Muscle layer of colon (tissue), 2 donors: ENCODE data around the gene IVNS1ABP.

Experiments used
- H3K27ac ChIP-seq: one replicate; pipeline ENCODE4 v1.7.0; 2013; ENCODE audit warnings: low read depth, mild to moderate bottlenecking, low read length, moderate library complexity
- H3K27me3 ChIP-seq, 2 donors: one replicate each; pipeline ENCODE4 v1.7.0; 2013; ENCODE audit warnings: low read length in 2 of 2, mild to moderate bottlenecking in 2 of 2; ENCODE audit not compliant: insufficient read depth in 2 of 2, control insufficient read depth in 1 of 2
- H3K36me3 ChIP-seq: one replicate; pipeline ENCODE4 v1.7.0; 2013; ENCODE audit warnings: mild to moderate bottlenecking, low read length; ENCODE audit not compliant: insufficient read depth
- H3K4me1 ChIP-seq: one replicate; pipeline ENCODE4 v1.7.0; 2013; ENCODE audit warnings: mild to moderate bottlenecking, low read length; ENCODE audit not compliant: insufficient read depth
- H3K4me3 ChIP-seq, 2 donors: one replicate each; pipeline ENCODE4 v1.7.0; 2013; ENCODE audit warnings: low read length in 2 of 2, low read depth in 1 of 2, mild to moderate bottlenecking in 1 of 2, moderate library complexity in 1 of 2
- H3K9ac ChIP-seq: one replicate; pipeline ENCODE4 v1.7.0; 2013; ENCODE audit warnings: low read length
- H3K9me3 ChIP-seq: one replicate; pipeline ENCODE4 v1.7.0; 2013; ENCODE audit warnings: mild to moderate bottlenecking, low read length
- donor health status: abdominal sarcoma.
- donor health status: Adenocarcinoma of cecum.

Gene IVNS1ABP

GRCh38 chr1:185312361-185313138 lies 4.5 kb downstream of the IVNS1ABP start:
- Histone ChIP-seq H3K4me1 (peaks cover 39% of the 10 kb centered on the region), H3K9me3 (no peaks in the 10 kb centered on the region), H3K9ac (no peak overlapping the region), H3K27me3 (no peaks in the 10 kb centered on the region), H3K27ac (no peak overlapping the region), H3K36me3 (peaks cover 12% of the 10 kb centered on the region), H3K4me3 (no peak overlapping the region)

DNA sequence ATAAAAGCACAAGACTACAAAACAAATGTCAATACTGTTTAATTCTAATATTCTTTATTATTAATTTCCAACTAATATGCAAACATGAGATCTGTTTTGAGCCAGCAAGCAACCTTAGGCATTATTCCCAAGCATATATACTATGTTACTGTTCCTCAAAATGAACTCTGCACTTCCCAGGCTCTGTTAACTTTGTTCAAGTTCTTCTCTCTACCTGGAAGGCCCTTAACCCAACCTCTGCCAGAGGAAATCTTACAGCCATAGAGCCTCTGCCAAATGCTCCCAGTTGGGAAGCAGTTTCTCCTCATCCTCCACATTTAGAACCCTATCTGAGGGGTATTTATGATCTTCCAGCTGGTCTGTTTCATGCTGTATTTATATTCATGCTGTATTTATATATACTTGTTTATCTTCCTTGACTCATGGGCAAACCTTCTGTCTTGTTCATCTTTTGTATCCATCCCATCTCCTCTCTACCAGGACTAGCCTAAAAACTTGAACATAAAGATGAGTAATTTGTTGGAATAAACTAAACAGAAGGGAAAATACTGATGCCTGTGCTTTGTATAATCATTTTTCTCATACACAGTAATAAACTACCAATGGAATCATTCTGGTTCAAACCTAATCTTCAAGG lies 5.3 kb downstream of the IVNS1ABP start:
- no peak overlapping the region for H3K4me3 ChIP-seq
- H3K9ac ChIP-seq: no peak overlapping the region
- peaks cover 38% of the 10 kb centered on the region for H3K4me1 ChIP-seq
- no peaks in the 10 kb centered on the region for H3K9me3 ChIP-seq
- no peaks in the 10 kb centered on the region for H3K27me3 ChIP-seq
- H3K36me3 ChIP-seq: peaks cover 21% of the 10 kb centered on the region
- no peak overlapping the region for H3K27ac ChIP-seq

DNA sequence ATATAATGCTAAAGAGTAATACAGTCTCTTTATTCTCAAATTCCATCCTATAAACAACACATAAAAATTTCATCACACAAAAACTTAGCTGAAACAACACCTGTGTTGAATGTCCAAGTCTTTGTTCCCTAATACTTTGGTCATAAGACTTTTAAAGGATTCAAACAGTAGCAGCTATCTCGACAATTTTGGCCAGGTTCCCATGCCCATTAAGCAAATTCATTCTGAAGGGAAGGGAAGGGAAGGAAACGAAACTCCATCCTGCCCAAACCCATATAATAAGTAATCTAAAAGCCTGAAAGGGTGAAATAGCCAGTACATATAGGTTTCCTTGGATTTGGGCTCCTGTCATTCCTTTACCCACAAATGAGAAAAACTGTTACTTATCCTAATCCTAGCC lies 7.5 kb downstream of the IVNS1ABP start:
- no peak overlapping the region for H3K27ac ChIP-seq
- no peaks in the 10 kb centered on the region for H3K27me3 ChIP-seq
- no peak overlapping the region for H3K4me3 ChIP-seq
- peaks cover 25% of the 10 kb centered on the region for H3K4me1 ChIP-seq
- H3K36me3 ChIP-seq: peaks cover 41% of the 10 kb centered on the region
- no peaks in the 10 kb centered on the region for H3K9me3 ChIP-seq
- H3K9ac ChIP-seq: no peak overlapping the region

GRCh38 chr1:185308126-185308525 lies 8.9 kb downstream of the IVNS1ABP start:
- Histone ChIP-seq H3K9ac (no peak overlapping the region), H3K4me3 (no peak overlapping the region), H3K36me3 (peaks cover 51% of the 10 kb centered on the region), H3K4me1 (peaks cover 13% of the 10 kb centered on the region), H3K9me3 (no peaks in the 10 kb centered on the region), H3K27me3 (no peaks in the 10 kb centered on the region), H3K27ac (no peak overlapping the region)

GRCh38 chr1:185305419-185305818 lies 11.6 kb downstream of the IVNS1ABP start:
- H3K27me3 ChIP-seq: no peaks in the 10 kb centered on the region
- no peak overlapping the region for H3K9ac ChIP-seq
- H3K27ac ChIP-seq: no peak overlapping the region
- H3K4me3 ChIP-seq: no peak overlapping the region
- H3K9me3 ChIP-seq: no peaks in the 10 kb centered on the region
- H3K36me3 ChIP-seq: peaks cover 67% of the 10 kb centered on the region
- no peaks in the 10 kb centered on the region for H3K4me1 ChIP-seq

DNA sequence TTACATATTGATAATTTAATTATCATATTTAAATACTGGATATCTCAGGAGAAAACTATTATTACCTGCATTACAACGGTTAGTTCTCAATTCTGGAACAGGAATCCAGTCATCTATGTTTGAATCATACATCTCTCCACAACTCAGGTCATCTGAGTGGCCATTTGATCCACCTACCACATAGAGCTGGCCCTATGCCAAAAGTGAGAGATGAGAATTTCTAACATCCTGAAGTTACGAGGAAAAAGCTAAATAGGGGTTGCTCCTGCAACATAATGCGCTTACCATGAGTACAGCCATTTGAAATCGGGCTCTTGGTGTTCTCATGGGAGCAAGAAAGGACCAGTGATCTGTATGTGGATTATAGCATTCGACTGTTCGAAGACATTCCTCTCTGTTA lies 16.9 kb downstream of the IVNS1ABP start:
- Histone ChIP-seq H3K9ac (no peak overlapping the region), H3K4me3 (no peak overlapping the region), H3K27ac (no peak overlapping the region), H3K27me3 (no peaks in the 10 kb centered on the region), H3K36me3 (peaks cover 77% of the 10 kb centered on the region), H3K9me3 (no peaks in the 10 kb centered on the region), H3K4me1 (no peaks in the 10 kb centered on the region)

DNA sequence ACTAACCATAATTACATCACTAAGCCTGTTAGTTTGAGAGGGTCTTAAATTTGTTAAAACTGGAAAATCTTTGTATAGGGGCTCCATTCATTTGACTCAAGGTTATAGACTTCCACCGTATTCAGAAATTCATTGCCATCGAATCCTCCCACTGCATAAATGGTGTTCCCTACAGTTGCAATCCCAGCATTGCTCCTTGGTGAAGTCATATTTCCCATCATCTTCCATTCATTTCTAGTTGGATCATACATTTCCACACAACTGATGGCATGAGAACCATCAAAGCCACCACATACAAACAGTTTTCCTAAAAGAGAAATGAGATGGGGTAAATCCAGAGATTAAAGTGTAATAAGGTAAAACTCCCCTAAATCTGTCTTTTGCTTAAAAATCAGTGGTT lies 19.1 kb downstream of the IVNS1ABP start:
- peaks cover 65% of the 10 kb centered on the region for H3K36me3 ChIP-seq
- H3K4me1 ChIP-seq: no peaks in the 10 kb centered on the region
- no peak overlapping the region for H3K4me3 ChIP-seq
- no peaks in the 10 kb centered on the region for H3K27me3 ChIP-seq
- no peaks in the 10 kb centered on the region for H3K9me3 ChIP-seq
- H3K9ac ChIP-seq: no peak overlapping the region
- H3K27ac ChIP-seq: no peak overlapping the region

GRCh38 chr1:185295091-185295490 lies 22.0 kb downstream of the IVNS1ABP start:
- no peaks in the 10 kb centered on the region for H3K9me3 ChIP-seq
- peaks cover 46% of the 10 kb centered on the region for H3K36me3 ChIP-seq
- H3K9ac ChIP-seq: no peak overlapping the region
- no peak overlapping the region for H3K4me3 ChIP-seq
- H3K27ac ChIP-seq: no peak overlapping the region
- no peaks in the 10 kb centered on the region for H3K4me1 ChIP-seq
- no peaks in the 10 kb centered on the region for H3K27me3 ChIP-seq

DNA sequence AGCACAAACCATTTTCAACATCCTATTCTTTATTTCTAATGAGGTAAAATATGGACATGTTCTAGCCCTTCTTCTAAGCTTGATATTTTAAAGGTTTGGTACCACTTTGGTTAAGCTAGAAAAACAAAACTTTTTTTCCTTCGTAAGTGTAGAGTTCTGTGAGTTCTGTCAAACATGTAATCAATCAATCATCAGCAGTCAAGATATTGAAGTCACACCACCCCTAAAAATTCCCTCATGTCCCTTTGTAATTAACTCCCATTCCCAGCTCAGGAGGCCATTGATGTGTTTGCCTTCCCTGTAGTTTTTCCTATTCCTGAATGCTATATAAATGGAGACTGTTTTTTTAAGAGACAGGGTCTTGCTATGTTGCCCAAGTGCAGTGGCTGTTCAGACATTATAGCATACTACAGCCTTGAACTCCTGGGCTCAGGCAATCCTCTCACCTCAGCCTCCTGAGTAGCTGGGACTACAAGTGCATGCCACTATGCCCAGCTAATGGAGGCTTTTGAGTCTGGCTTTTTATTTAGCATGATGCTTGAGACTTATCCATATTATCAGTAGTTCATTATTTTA lies 23.0 kb downstream of the IVNS1ABP start:
- no peak overlapping the region for H3K4me3 ChIP-seq
- H3K9ac ChIP-seq: no peak overlapping the region
- H3K36me3 ChIP-seq: peaks cover 37% of the 10 kb centered on the region
- no peaks in the 10 kb centered on the region for H3K27me3 ChIP-seq
- H3K27ac ChIP-seq: no peak overlapping the region
- H3K9me3 ChIP-seq: no peaks in the 10 kb centered on the region
- no peaks in the 10 kb centered on the region for H3K4me1 ChIP-seq

- Histone ChIP-seq H3K27ac (no peak overlapping the region), H3K9ac (no peak overlapping the region), H3K4me1 (no peaks in the 10 kb centered on the region), H3K9me3 (no peaks in the 10 kb centered on the region), H3K27me3 (no peaks in the 10 kb centered on the region), H3K36me3 (peaks cover 20% of the 10 kb centered on the region), H3K4me3 (no peak overlapping the region)
Measured at GRCh38 chr1:185292237-185292636, 24.8 kb downstream of the IVNS1ABP start.

DNA sequence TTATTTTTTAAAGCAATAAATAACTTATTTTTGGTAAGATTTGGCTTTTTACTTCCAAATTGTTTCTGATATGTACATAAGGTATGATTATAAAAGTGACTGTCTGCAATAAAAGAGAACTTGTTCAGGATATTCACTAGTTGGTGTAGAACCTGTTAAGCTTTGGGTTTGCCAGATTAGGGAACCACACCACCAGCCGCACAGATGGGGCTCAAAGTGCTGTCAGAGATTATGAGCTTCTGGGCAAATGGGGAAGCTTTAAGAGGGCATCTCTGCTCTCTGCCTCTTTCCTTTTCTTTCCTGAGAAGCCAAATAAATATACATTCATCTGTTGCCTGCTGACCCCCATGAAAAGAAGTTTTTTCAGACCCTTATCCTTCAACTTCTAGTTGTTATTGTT lies 25.4 kb downstream of the IVNS1ABP start:
- Histone ChIP-seq H3K9ac (no peak overlapping the region), H3K4me3 (no peak overlapping the region), H3K36me3 (peaks cover 14% of the 10 kb centered on the region), H3K27me3 (no peaks in the 10 kb centered on the region), H3K4me1 (no peaks in the 10 kb centered on the region), H3K27ac (no peak overlapping the region), H3K9me3 (no peaks in the 10 kb centered on the region)
